ENCODE measurements around the gene ERF.

DNA sequence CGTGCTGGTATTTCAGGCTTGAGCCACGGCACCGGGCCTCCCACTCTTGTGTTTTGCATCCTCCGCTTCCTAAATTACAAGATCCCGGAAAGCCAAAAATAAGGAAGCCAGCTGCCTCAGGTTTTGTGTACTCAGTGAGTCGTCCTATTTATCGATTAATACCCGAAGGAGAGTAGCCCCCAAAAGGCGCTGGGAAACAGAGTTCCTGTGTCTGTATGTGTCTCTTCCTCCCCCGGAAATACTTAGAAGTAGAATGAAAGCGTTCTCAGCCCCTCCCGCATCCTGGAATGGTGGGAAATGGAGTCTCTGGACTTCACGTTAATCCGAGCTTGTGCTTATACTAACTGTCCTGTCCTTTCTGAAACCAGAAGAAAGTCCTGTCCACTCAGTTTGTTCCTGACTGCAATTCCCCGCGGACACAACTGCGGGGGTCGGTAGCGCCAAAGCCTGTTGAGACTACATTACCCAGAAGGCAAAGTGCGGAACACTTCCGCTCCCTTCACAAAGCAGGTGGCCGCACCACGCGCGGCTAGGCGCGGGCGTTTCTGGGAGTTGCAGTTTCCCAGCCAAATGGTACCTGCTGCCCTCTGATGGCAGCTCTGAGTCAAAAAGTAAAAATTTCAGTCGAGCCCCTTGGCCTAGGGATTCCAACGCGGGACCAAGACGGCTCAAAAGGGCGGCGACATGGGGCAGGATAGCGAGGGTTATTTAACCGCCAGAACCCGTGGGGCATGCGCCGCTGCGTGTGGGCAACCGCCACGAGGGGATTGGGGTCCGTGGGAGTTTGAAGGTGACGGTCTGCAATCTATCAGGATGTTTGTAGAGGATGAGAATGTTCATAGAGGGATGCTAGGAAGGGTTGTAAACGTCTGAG is 10.3 kb downstream of the ERF start:
- peak; percentile 44 to 70 (median 58) for TF ChIP-seq CTCF (IDR thresholded peaks at IDR 0.05)
- peak; percentile 61 to 88 (median 81) for TF ChIP-seq POLR2AphosphoS5 (IDR thresholded peaks at IDR 0.05)
- peak in 1 of 4 donors; percentile 43 for TF ChIP-seq EP300 (IDR thresholded peaks at IDR 0.05)
- peak; percentile 72 to 75 for TF ChIP-seq POLR2A (IDR thresholded peaks at IDR 0.05)

Data from sigmoid colon (tissue), 4 donors.